Suprapubic skin (tissue), 4 donors: Measurements from ENCODE around the gene YES1.

Experiments
- CTCF ChIP-seq, 2 donors: fragments of 200-600 bp in 1 of 2; fragments of 450-650 bp in 1 of 2; sonication (generic) in 1 of 2; IDR thresholded peaks; one replicate each; pipeline ENCODE4 v1.5.1; 2016 to 2019; ENCODE audit warnings: antibody characterized with exemption in 2 of 2, mild to moderate bottlenecking in 1 of 2, moderate library complexity in 1 of 2
- EP300 ChIP-seq: sonication (generic); formaldehyde crosslinking; IDR thresholded peaks from one replicate; pipeline ENCODE4 v1.6.1; 2017; ENCODE audit warnings: antibody characterized with exemption
- POLR2A ChIP-seq, 2 donors: fragments of 450-650 bp; IDR thresholded peaks; one replicate each; pipeline ENCODE4 v1.6.1; 2017; ENCODE audit warnings: antibody characterized with exemption in 2 of 2, mild to moderate bottlenecking in 2 of 2, moderate library complexity in 2 of 2
- POLR2AphosphoS5 ChIP-seq, 3 donors: sonication (generic); formaldehyde crosslinking; IDR thresholded peaks; one replicate each; pipeline ENCODE4 v1.6.1; 2017; ENCODE audit warnings: antibody characterized with exemption in 3 of 3

GRCh38 chr18:833197-833596 lies 21.2 kb upstream of the YES1 start:
- no peak for TF ChIP-seq POLR2A (IDR thresholded peaks at IDR 0.05)
- TF ChIP-seq POLR2AphosphoS5 (IDR thresholded peaks at IDR 0.05), result no peak
- no peak for TF ChIP-seq EP300
- no peak for TF ChIP-seq CTCF (IDR thresholded peaks at IDR 0.05)
